ENCODE data around the gene SCARB1. TPM values are rescaled to one million over a fixed set of nuclear protein-coding genes. Genes with fewer than 3 reads are reported as not detected.
A peak's percentile ranks its signal among the peaks of the same experiment; 100 is the strongest.

The SCARB1 gene
- total and polyA plus RNA-seq, 2 of the 13 experiments (the other 11 are each of a cell fraction or from before 2014, with no cell fraction given), result 63.4 to 160 TPM

GRCh38 chr12:124910561-124911478 is 47.2 kb upstream of the SCARB1 start (continued):
- TF ChIP-seq UBTF (CRISPR knock-in tag; IDR thresholded peaks at IDR 0.05) (no peak), BCLAF1 (IDR thresholded peaks at IDR 0.05) (no peak), CEBPB (IDR thresholded peaks at IDR 0.05; ENCODE audit: borderline replicate concordance, low read depth, low read length) (no peak), ZNF850 (CRISPR knock-in tag; conservative IDR thresholded peaks at IDR 0.05) (0 out of 2 replicates have a peak, but pooled peaks have one; percentile 30), ZSCAN9 (CRISPR knock-in tag; IDR thresholded peaks at IDR 0.05; ENCODE audit: borderline replicate concordance) (0 out of 2 replicates have a peak, but pooled peaks have one; percentile 30), ZNF672 (CRISPR knock-in tag; IDR thresholded peaks at IDR 0.05) (no peak), NKX3-1 (CRISPR knock-in tag; IDR thresholded peaks at IDR 0.05) (no peak), PAX8 (CRISPR knock-in tag; IDR thresholded peaks at IDR 0.05; ENCODE audit: borderline replicate concordance) (no peak), POGK (CRISPR knock-in tag; conservative IDR thresholded peaks at IDR 0.05) (no peak), NFIC (IDR thresholded peaks at IDR 0.05; ENCODE audit: low read length) (peak; percentile 53; the same call in 1 of the 2 replicates), ISL2 (CRISPR knock-in tag; IDR thresholded peaks at IDR 0.05) (no peak), STAT6 (CRISPR knock-in tag; IDR thresholded peaks at IDR 0.05; ENCODE audit: borderline replicate concordance) (no peak), FOSL2 (CRISPR knock-in tag; IDR thresholded peaks at IDR 0.05) (no peak), YEATS2 (CRISPR knock-in tag; IDR thresholded peaks at IDR 0.05; ENCODE audit: borderline replicate concordance) (0 out of 2 replicates have a peak, but pooled peaks have one; percentile 12), CHCHD3 (CRISPR knock-in tag; IDR thresholded peaks at IDR 0.05) (no peak), ZBTB42 (CRISPR knock-in tag; IDR thresholded peaks at IDR 0.05) (no peak), ZNF326 (CRISPR knock-in tag; IDR thresholded peaks at IDR 0.05; ENCODE audit: borderline replicate concordance) (no peak), RBM22 (optimal IDR thresholded peaks at IDR 0.05; ENCODE audit: low read length) (peak; percentile 86)
